Kidney (tissue), 14 donors: ENCODE results near the gene PGM2L1. TPM values are rescaled to one million over a fixed set of nuclear protein-coding genes. Genes with fewer than 3 reads are reported as not detected.

Source experiments
- DNase-seq, 5 donors: peaks; one replicate each; pipeline ENCODE4 v3.0.0-alpha.2; 2013 to 2020
- FAIRE-seq: peaks from 2 replicates; lab custom pipeline; 2012; peaks lifted over from hg19 to GRCh38; lab: Jason Lieb, UNC
- H3K27ac ChIP-seq, 2 donors: one replicate each; pipeline ENCODE4 v1.7.0; 2013; ENCODE audit warnings: low read depth in 2 of 2, low read length in 2 of 2, inconsistent platforms in 1 of 2
- H3K27me3 ChIP-seq: one replicate; pipeline ENCODE4 v1.7.1; 2013; ENCODE audit warnings: low read length, inconsistent platforms; ENCODE audit not compliant: control insufficient read depth, insufficient read depth
- H3K36me3 ChIP-seq, 3 donors: one replicate each; pipeline versions ENCODE4 v1.7.0 to v1.7.1; 2013; ENCODE audit warnings: low read length in 3 of 3, control low read depth in 1 of 3, inconsistent platforms in 1 of 3; ENCODE audit not compliant: insufficient read depth in 3 of 3, control insufficient read depth in 2 of 3
- H3K4me1 ChIP-seq, 3 donors: one replicate each; pipeline versions ENCODE4 v1.7.0 to v1.7.1; 2013; ENCODE audit warnings: low read length in 3 of 3, inconsistent platforms in 1 of 3, low read depth in 1 of 3; ENCODE audit not compliant: control insufficient read depth in 2 of 3, insufficient read depth in 2 of 3
- H3K4me3 ChIP-seq, 3 donors: one replicate each; pipeline versions ENCODE4 v1.7.0 to v1.8.1; 2013; ENCODE audit warnings: low read length in 3 of 3, control low read depth in 1 of 3, inconsistent platforms in 1 of 3
- H3K9ac ChIP-seq, 3 donors: one replicate each; pipeline versions ENCODE4 v1.7.0 to v1.7.1; 2013; ENCODE audit warnings: low read length in 3 of 3, control low read depth in 1 of 3, inconsistent platforms in 1 of 3
- H3K9me3 ChIP-seq, 3 donors: one replicate each; pipeline versions ENCODE4 v1.7.0 to v1.7.1; 2013; ENCODE audit warnings: low read length in 3 of 3, control low read depth in 1 of 3, inconsistent platforms in 1 of 3; ENCODE audit not compliant: control insufficient read depth in 2 of 3, insufficient read depth in 1 of 3
- intact Hi-C: fragments of 100-400 bp; cut with DNase I; formaldehyde crosslinking; loops from one replicate; pipeline ENCODE4 v1.11.1; 2022
- polyA plus RNA-seq: library from polyadenylated mRNA; stranded (reverse); fragments of 350-450 nt; fragmentation: Illumina TruSeq; extraction: RNeasy Lipid Tissue Mini Kit (QIAGEN cat#74804); gene quantifications from one replicate; pipeline ENCODE4 v1.2.3, GENCODE V29; 2014; ENCODE audit warnings: low read depth, low replicate concordance; ENCODE audit not compliant: insufficient read depth
- total RNA-seq: library from RNA; stranded (reverse); fragmentation: NEBNext Ultra II Directional; extraction: Animal tissue kit (Norgen Biotek cat#: 25700); gene quantifications from one replicate; pipeline ENCODE4 v1.2.1, GENCODE V29; 2021
- TF ChIP-seq, protein P1 (sequence below): IDR thresholded peaks from 3 replicates; pipeline ENCODE4 v1.5.1; 2012; ENCODE audit warnings: mild to moderate bottlenecking, moderate library complexity, borderline replicate concordance; ENCODE audit not compliant: insufficient read depth; ENCODE audit errors: extremely low read depth
- donor health status: control.
- donor health status: control.
- donor health status: control.
- donor health status: control.
- donor health status: control.
- donor health status: DM: yes; HTN: yes; CAD: no.
- donor health status: Normal renal cell carcinoma (clear cell type).

The PGM2L1 gene
- total and polyA plus RNA-seq, 2 donors from 2014 or later = 1.0 to 11.5 TPM

- H3K36me3 ChIP-seq = no peaks in the 10 kb centered on the region
- FAIRE-seq (no peak), DNase-seq (no peak)
- TF ChIP-seq, protein P1, sequence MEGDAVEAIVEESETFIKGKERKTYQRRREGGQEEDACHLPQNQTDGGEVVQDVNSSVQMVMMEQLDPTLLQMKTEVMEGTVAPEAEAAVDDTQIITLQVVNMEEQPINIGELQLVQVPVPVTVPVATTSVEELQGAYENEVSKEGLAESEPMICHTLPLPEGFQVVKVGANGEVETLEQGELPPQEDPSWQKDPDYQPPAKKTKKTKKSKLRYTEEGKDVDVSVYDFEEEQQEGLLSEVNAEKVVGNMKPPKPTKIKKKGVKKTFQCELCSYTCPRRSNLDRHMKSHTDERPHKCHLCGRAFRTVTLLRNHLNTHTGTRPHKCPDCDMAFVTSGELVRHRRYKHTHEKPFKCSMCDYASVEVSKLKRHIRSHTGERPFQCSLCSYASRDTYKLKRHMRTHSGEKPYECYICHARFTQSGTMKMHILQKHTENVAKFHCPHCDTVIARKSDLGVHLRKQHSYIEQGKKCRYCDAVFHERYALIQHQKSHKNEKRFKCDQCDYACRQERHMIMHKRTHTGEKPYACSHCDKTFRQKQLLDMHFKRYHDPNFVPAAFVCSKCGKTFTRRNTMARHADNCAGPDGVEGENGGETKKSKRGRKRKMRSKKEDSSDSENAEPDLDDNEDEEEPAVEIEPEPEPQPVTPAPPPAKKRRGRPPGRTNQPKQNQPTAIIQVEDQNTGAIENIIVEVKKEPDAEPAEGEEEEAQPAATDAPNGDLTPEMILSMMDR = no peak
- H3K4me3 ChIP-seq = no peak overlapping the region
- intact Hi-C loops = no loop called here
- H3K9me3 ChIP-seq = no peaks in the 10 kb centered on the region
- H3K4me1 ChIP-seq = peaks cover 0 to 4% (median 2%) of the 10 kb centered on the region in 3 donors
- H3K27ac ChIP-seq = no peak overlapping the region
- H3K27me3 ChIP-seq = no peaks in the 10 kb centered on the region
- no peak overlapping the region for H3K9ac ChIP-seq
These were observed 40.4 kb upstream of the PGM2L1 start for GRCh38 chr11:74438681-74439080.

DNA sequence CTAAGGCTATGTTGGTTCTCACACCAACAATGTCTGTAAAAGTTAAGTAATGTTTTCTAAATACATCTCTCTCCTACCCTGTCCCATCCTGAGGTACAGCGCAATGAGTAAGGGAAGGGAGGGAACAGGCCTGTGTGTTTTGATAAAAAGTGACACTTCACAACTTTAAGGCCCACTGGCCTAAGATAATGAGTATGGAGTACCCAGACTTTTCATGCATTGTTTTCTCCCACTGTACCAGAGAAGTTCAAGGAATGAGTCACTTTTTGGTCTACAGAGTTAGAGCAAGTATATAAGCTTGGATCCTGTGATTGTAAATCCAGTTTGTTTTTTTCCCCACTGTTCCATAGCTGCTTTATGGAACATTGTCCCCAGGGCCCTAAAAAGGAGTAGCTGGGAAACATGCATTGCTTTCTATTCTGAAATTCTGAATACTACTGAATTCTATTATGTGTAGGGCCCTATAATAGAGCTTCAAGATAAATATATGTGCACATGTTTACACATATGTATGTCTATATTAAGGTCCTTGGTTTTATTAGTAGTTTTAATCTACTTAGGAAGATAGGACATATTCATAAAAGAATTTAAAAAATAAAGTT, 39.3 kb upstream of the PGM2L1 start:
- Histone ChIP-seq H3K27ac (no peak overlapping the region), H3K36me3 (no peaks in the 10 kb centered on the region), H3K9ac (no peak overlapping the region), H3K4me1 (no peaks in the 10 kb centered on the region), H3K4me3 (no peak overlapping the region), H3K27me3 (no peaks in the 10 kb centered on the region), H3K9me3 (no peaks in the 10 kb centered on the region)
- TF ChIP-seq, protein P1 = no peak
- no peak for FAIRE-seq
- intact Hi-C loops = no loop called here
- no peak for DNase-seq

GRCh38 chr11:74434528-74434927, 36.3 kb upstream of the PGM2L1 start:
- FAIRE-seq = no peak
- Histone ChIP-seq H3K36me3 (no peaks in the 10 kb centered on the region), H3K27ac (no peak overlapping the region), H3K9ac (no peak overlapping the region), H3K9me3 (no peaks in the 10 kb centered on the region), H3K27me3 (no peaks in the 10 kb centered on the region), H3K4me1 (no peaks in the 10 kb centered on the region), H3K4me3 (no peak overlapping the region)
- TF ChIP-seq, protein P1 = no peak
- intact Hi-C loops = no loop called here
- DNase-seq = no peak

DNA sequence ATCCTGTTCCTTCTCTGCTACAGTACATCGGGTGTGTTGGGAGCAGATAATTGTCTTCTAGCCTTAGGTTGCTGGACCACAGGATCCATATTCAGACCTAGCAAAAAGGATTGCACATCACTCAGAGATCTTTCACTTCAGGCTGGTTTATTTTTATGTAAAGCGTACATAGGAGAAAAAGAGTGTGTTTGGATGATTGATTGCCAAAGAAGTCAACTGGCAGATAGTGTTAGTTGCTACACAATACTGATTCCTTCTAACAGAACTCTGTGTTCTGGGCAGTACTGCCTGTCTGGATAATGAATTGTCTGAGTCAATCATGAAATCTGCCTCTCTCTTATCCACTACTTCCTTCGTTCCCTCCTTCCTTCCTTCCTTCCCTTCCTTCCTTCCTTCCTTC, 31.0 kb upstream of the PGM2L1 start:
- Histone ChIP-seq H3K36me3 (no peaks in the 10 kb centered on the region), H3K27ac (no peak overlapping the region), H3K9ac (no peak overlapping the region), H3K4me3 (no peak overlapping the region), H3K4me1 (no peaks in the 10 kb centered on the region), H3K9me3 (no peaks in the 10 kb centered on the region), H3K27me3 (no peaks in the 10 kb centered on the region)
- TF ChIP-seq, protein P1 = no peak
- intact Hi-C loops = no loop called here
- FAIRE-seq = no peak
- no peak for DNase-seq
